Glutamatergic neuron (in vitro differentiated cells): ENCODE results near the gene PLCG2. TPM values are rescaled to one million over a fixed set of nuclear protein-coding genes. Genes with fewer than 3 reads are reported as not detected.

ENCODE experiments used
- DNase-seq: peaks from one replicate; pipeline ENCODE4 v3.0.0; 2022
- H3K27ac Mint-ChIP-seq: one replicate; pipeline ENCODE4 v1.8.0; 2020; ENCODE audit warnings: mild to moderate bottlenecking, mixed read lengths, inconsistent platforms; ENCODE audit not compliant: unreplicated experiment
- H3K27me3 Mint-ChIP-seq: one replicate; pipeline ENCODE4 v1.8.0; 2020; ENCODE audit warnings: mild to moderate bottlenecking, moderate library complexity, mixed read lengths, inconsistent platforms; ENCODE audit not compliant: unreplicated experiment
- H3K36me3 Mint-ChIP-seq: one replicate; pipeline ENCODE4 v1.8.0; 2020; ENCODE audit warnings: mild to moderate bottlenecking, mixed read lengths, inconsistent platforms; ENCODE audit not compliant: unreplicated experiment
- H3K4me1 Mint-ChIP-seq: one replicate; pipeline ENCODE4 v1.8.0; 2020; ENCODE audit warnings: mild to moderate bottlenecking, low read depth, mixed read lengths, inconsistent platforms; ENCODE audit not compliant: unreplicated experiment
- H3K4me3 Mint-ChIP-seq: one replicate; pipeline ENCODE4 v1.8.0; 2020; ENCODE audit warnings: mild to moderate bottlenecking, mixed read lengths, inconsistent platforms; ENCODE audit not compliant: unreplicated experiment
- H3K9me3 Mint-ChIP-seq: one replicate; pipeline ENCODE4 v1.8.0; 2020; ENCODE audit warnings: mild to moderate bottlenecking, moderate library complexity, mixed read lengths, inconsistent platforms; ENCODE audit not compliant: unreplicated experiment
- CTCF ChIP-seq: fragments of 200-600 bp; sonication (generic); IDR thresholded peaks from one replicate; pipeline ENCODE4 v1.5.0; 2021; ENCODE audit not compliant: partially characterized antibody, unreplicated experiment
- total RNA-seq: library from RNA; stranded (reverse); fragmentation: NEBNext Ultra II Directional; extraction: Animal tissue kit (Norgen Biotek cat#: 25700); gene quantifications from one replicate; pipeline ENCODE4 v1.2.1, GENCODE V29; 2021; ENCODE audit not compliant: unreplicated experiment

PLCG2 gene
- total RNA-seq, 1 donor from 2014 or later = 0.49 TPM

GRCh38 chr16:82010649-82011048 is 231.6 kb downstream of the PLCG2 start:
- H3K4me3 Mint-ChIP-seq = no peak overlapping the region
- peaks cover 3% of the 10 kb centered on the region for H3K27me3 Mint-ChIP-seq
- H3K9me3 Mint-ChIP-seq = peaks cover 11% of the 10 kb centered on the region
- H3K36me3 Mint-ChIP-seq = peaks cover 38% of the 10 kb centered on the region
- TF ChIP-seq CTCF = no peak
- DNase-seq = no peak
- H3K4me1 Mint-ChIP-seq = peaks cover 3% of the 10 kb centered on the region
- no peak overlapping the region for H3K27ac Mint-ChIP-seq

- no peak for DNase-seq
Measured at GRCh38 chr16:82011199-82011641, 232.1 kb downstream of the PLCG2 start, which contains the start of gene SDR42E1. Gene SDR42E1, minus strand, starts transcription at chr16:82011470. Its CDS starts 10,612 bp downstream, at chr16:82000858.

More at GRCh38 chr16:82011199-82011641, 232.1 kb downstream of the PLCG2 start, which contains the start of gene SDR42E1:
- Mint-ChIP-seq H3K9me3 (peaks cover 11% of the 10 kb centered on the region), H3K4me3 (peak within 1 kb of the TSS; percentile 42), H3K36me3 (peaks cover 38% of the 10 kb centered on the region), H3K27ac (no peak within 1 kb of the TSS), H3K4me1 (no peaks in the 10 kb centered on the region), H3K27me3 (peaks cover 5% of the 10 kb centered on the region)
- no peak for TF ChIP-seq CTCF

Other genes with a start within 250 kb of the PLCG2 start
- 0.20 TPM for gene SDR42E1, start 232.2 kb downstream of the PLCG2 start, total RNA-seq